HEK293 (cell line): Measurements from ENCODE around the gene TIMP2.

ENCODE experiments used
- CTCF ChIA-PET: fragments of 350-600 bp; formaldehyde crosslinking; extraction: SDS; loops from one replicate; lab custom pipeline; 2021; ENCODE audit warnings: antibody characterized with exemption; lab: Yijun Ruan, JAX
- POLR2A ChIA-PET: fragments of 300-600 bp; formaldehyde crosslinking; extraction: SDS; loops from one replicate; lab custom pipeline; 2020; ENCODE audit warnings: antibody characterized with exemption, inconsistent platforms; lab: Yijun Ruan, JAX
- H3K27ac ChIP-seq: fragments of 200-500 bp; sonication (Bioruptor generic); 2 replicates; pipeline ENCODE4 v1.5.1; 2014; ENCODE audit warnings: low read depth, low read length, control low read depth, inconsistent platforms; ENCODE audit errors: extremely low read depth
- H3K36me3 ChIP-seq, 2 experiments: fragments of 200-500 bp in 1 of 2; sonication (Bioruptor generic) in 1 of 2; 1 replicate in 1 of 2; 2 replicates in 1 of 2; pipeline ENCODE4 v1.5.1; 2014 to 2017; ENCODE audit warnings: inconsistent platforms in 2 of 2, low read length in 2 of 2; ENCODE audit not compliant: control insufficient read depth in 2 of 2, insufficient read depth in 1 of 2
- H3K4me1 ChIP-seq: fragments of 200-500 bp; sonication (Bioruptor generic); 2 replicates; pipeline ENCODE4 v1.5.1; 2014; ENCODE audit warnings: mild to moderate bottlenecking, low read length, inconsistent platforms; ENCODE audit not compliant: control insufficient read depth, insufficient read depth
- H3K4me3 ChIP-seq: 2 replicates; pipeline ENCODE4 v1.5.1; 2011; ENCODE audit warnings: low read depth, mild to moderate bottlenecking, control low read depth, low read length, moderate library complexity
- H3K9me3 ChIP-seq: fragments of 200-500 bp; sonication (Bioruptor generic); 2 replicates; pipeline ENCODE4 v1.5.1; 2014; ENCODE audit warnings: low read depth, low read length, inconsistent platforms; ENCODE audit not compliant: control insufficient read depth, insufficient read depth
- EGR2 ChIP-seq: fragments of 450-650 bp; formaldehyde crosslinking; IDR thresholded peaks from 2 replicates; pipeline ENCODE4 v1.5.1; 2016; ENCODE audit warnings: low read depth, missing biosample characterization, missing genetic modification characterization
- GLI4 ChIP-seq: fragments of 450-650 bp; formaldehyde crosslinking; IDR thresholded peaks from 2 replicates; pipeline ENCODE4 v1.5.1; 2016; ENCODE audit warnings: missing biosample characterization, missing genetic modification characterization
- GLIS1 ChIP-seq: fragments of 450-650 bp; formaldehyde crosslinking; IDR thresholded peaks from 2 replicates; pipeline ENCODE4 v1.5.1; 2016; ENCODE audit warnings: missing biosample characterization, missing genetic modification characterization
- IKZF3 ChIP-seq: fragments of 450-650 bp; IDR thresholded peaks from 2 replicates; pipeline ENCODE4 v1.5.0; 2018; ENCODE audit warnings: missing biosample characterization, mild to moderate bottlenecking, missing genetic modification characterization, moderate library complexity
- KLF16 ChIP-seq: fragments of 450-650 bp; formaldehyde crosslinking; IDR thresholded peaks from 2 replicates; pipeline ENCODE4 v1.5.1; 2017; ENCODE audit warnings: missing biosample characterization, missing genetic modification characterization
- MYNN ChIP-seq: fragments of 450-650 bp; formaldehyde crosslinking; IDR thresholded peaks from 2 replicates; pipeline ENCODE4 v1.5.1; 2016; ENCODE audit warnings: missing biosample characterization, missing genetic modification characterization, borderline replicate concordance
- OSR2 ChIP-seq: fragments of 450-650 bp; formaldehyde crosslinking; IDR thresholded peaks from 2 replicates; pipeline ENCODE4 v1.5.1; 2016; ENCODE audit warnings: missing biosample characterization, missing genetic modification characterization
- SCRT2 ChIP-seq: fragments of 450-650 bp; formaldehyde crosslinking; IDR thresholded peaks from 2 replicates; pipeline ENCODE4 v1.5.1; 2016; ENCODE audit warnings: missing biosample characterization, missing genetic modification characterization
- SP2 ChIP-seq: fragments of 450-650 bp; formaldehyde crosslinking; IDR thresholded peaks from 2 replicates; pipeline ENCODE4 v1.5.1; 2016; ENCODE audit warnings: missing biosample characterization, missing genetic modification characterization
- SP3 ChIP-seq: fragments of 450-650 bp; formaldehyde crosslinking; IDR thresholded peaks from 2 replicates; pipeline ENCODE4 v1.5.1; 2016; ENCODE audit warnings: missing biosample characterization, missing genetic modification characterization
- YY2 ChIP-seq: fragments of 450-650 bp; formaldehyde crosslinking; IDR thresholded peaks from 2 replicates; pipeline ENCODE4 v1.5.1; 2016; ENCODE audit warnings: missing biosample characterization, missing genetic modification characterization
- ZBTB1 ChIP-seq: fragments of 450-650 bp; formaldehyde crosslinking; IDR thresholded peaks from 2 replicates; pipeline ENCODE4 v1.5.1; 2016; ENCODE audit warnings: missing biosample characterization, missing genetic modification characterization
- ZBTB17 ChIP-seq: fragments of 450-650 bp; formaldehyde crosslinking; IDR thresholded peaks from 2 replicates; pipeline ENCODE4 v1.5.1; 2016; ENCODE audit warnings: missing biosample characterization, missing genetic modification characterization
- ZNF140 ChIP-seq: fragments of 450-650 bp; formaldehyde crosslinking; IDR thresholded peaks from 2 replicates; pipeline ENCODE4 v1.5.1; 2016; ENCODE audit warnings: missing biosample characterization, missing genetic modification characterization
- ZNF214 ChIP-seq: fragments of 450-650 bp; formaldehyde crosslinking; IDR thresholded peaks from 2 replicates; pipeline ENCODE4 v1.5.1; 2017; ENCODE audit warnings: missing biosample characterization, mild to moderate bottlenecking, missing genetic modification characterization, borderline replicate concordance
- ZNF335 ChIP-seq: fragments of 450-650 bp; formaldehyde crosslinking; conservative IDR thresholded peaks from 2 replicates; pipeline ENCODE4 v1.5.1; 2016; ENCODE audit warnings: missing biosample characterization, missing genetic modification characterization
- ZNF394 ChIP-seq: fragments of 450-650 bp; formaldehyde crosslinking; IDR thresholded peaks from 2 replicates; pipeline ENCODE4 v1.5.1; 2016; ENCODE audit warnings: missing biosample characterization, missing genetic modification characterization, mild to moderate bottlenecking, moderate library complexity, borderline replicate concordance
- ZNF423 ChIP-seq: fragments of 450-650 bp; formaldehyde crosslinking; IDR thresholded peaks from 2 replicates; pipeline ENCODE4 v1.5.1; 2016; ENCODE audit warnings: missing biosample characterization, missing genetic modification characterization
- ZNF501 ChIP-seq: fragments of 450-650 bp; formaldehyde crosslinking; IDR thresholded peaks from 2 replicates; pipeline ENCODE4 v1.5.1; 2016; ENCODE audit warnings: missing biosample characterization, missing genetic modification characterization
- ZNF529 ChIP-seq: fragments of 450-650 bp; formaldehyde crosslinking; IDR thresholded peaks from 2 replicates; pipeline ENCODE4 v1.5.1; 2017; ENCODE audit warnings: missing genetic modification characterization, missing biosample characterization; ENCODE audit not compliant: insufficient replicate concordance
- ZNF555 ChIP-seq: fragments of 450-650 bp; formaldehyde crosslinking; conservative IDR thresholded peaks from 2 replicates; pipeline ENCODE4 v1.5.1; 2017; ENCODE audit warnings: missing biosample characterization, mild to moderate bottlenecking, missing genetic modification characterization, inconsistent platforms
- ZNF670 ChIP-seq: fragments of 450-650 bp; formaldehyde crosslinking; IDR thresholded peaks from 2 replicates; pipeline ENCODE4 v1.5.1; 2016; ENCODE audit warnings: missing biosample characterization, missing genetic modification characterization, low read depth
- ZNF76 ChIP-seq: fragments of 450-650 bp; formaldehyde crosslinking; IDR thresholded peaks from 2 replicates; pipeline ENCODE4; 2016; ENCODE audit warnings: low read depth, missing biosample characterization, missing genetic modification characterization, borderline replicate concordance
- ZNF776 ChIP-seq: fragments of 450-650 bp; formaldehyde crosslinking; IDR thresholded peaks from 2 replicates; pipeline ENCODE4 v1.5.0; 2017; ENCODE audit warnings: missing biosample characterization, missing genetic modification characterization, borderline replicate concordance
- ZNF777 ChIP-seq: fragments of 450-650 bp; formaldehyde crosslinking; IDR thresholded peaks from 2 replicates; pipeline ENCODE4 v1.5.1; 2017; ENCODE audit warnings: missing biosample characterization, missing genetic modification characterization, borderline replicate concordance
- ZNF785 ChIP-seq: fragments of 450-650 bp; formaldehyde crosslinking; IDR thresholded peaks from 2 replicates; pipeline ENCODE4 v1.5.1; 2016; ENCODE audit warnings: missing biosample characterization, missing genetic modification characterization
- ZSCAN5A ChIP-seq: fragments of 450-650 bp; formaldehyde crosslinking; IDR thresholded peaks from 2 replicates; pipeline ENCODE4 v1.5.1; 2016; ENCODE audit warnings: missing biosample characterization, missing genetic modification characterization
- TF ChIP-seq, protein P1 (sequence below): fragments of 450-650 bp; formaldehyde crosslinking; IDR thresholded peaks from 2 replicates; pipeline ENCODE4 v1.5.1; 2016; ENCODE audit warnings: missing biosample characterization, missing genetic modification characterization
- TF ChIP-seq, protein P2 (sequence below): fragments of 450-650 bp; formaldehyde crosslinking; IDR thresholded peaks from 2 replicates; pipeline ENCODE4 v1.5.1; 2016; ENCODE audit warnings: missing biosample characterization, missing genetic modification characterization

The TIMP2 gene

GRCh38 chr17:78842881-78843565 is 82.2 kb downstream of the TIMP2 start (continued):
- peak; percentile 95 for TF ChIP-seq SCRT2 (tag by site-specific recombination)
- 0 out of 2 replicates have a peak, but pooled peaks have one; percentile 10 for TF ChIP-seq EGR2
- peak; percentile 64; the same call in 1 of the 2 replicates for TF ChIP-seq YY2 (tag by site-specific recombination)
- TF ChIP-seq ZBTB17 (tag by site-specific recombination), result 0 out of 2 replicates have a peak, but pooled peaks have one; percentile 31
- TF ChIP-seq ZNF785 (tag by site-specific recombination), result no peak
- no peak for TF ChIP-seq SP3 (tag by site-specific recombination)
- TF ChIP-seq, protein P1, sequence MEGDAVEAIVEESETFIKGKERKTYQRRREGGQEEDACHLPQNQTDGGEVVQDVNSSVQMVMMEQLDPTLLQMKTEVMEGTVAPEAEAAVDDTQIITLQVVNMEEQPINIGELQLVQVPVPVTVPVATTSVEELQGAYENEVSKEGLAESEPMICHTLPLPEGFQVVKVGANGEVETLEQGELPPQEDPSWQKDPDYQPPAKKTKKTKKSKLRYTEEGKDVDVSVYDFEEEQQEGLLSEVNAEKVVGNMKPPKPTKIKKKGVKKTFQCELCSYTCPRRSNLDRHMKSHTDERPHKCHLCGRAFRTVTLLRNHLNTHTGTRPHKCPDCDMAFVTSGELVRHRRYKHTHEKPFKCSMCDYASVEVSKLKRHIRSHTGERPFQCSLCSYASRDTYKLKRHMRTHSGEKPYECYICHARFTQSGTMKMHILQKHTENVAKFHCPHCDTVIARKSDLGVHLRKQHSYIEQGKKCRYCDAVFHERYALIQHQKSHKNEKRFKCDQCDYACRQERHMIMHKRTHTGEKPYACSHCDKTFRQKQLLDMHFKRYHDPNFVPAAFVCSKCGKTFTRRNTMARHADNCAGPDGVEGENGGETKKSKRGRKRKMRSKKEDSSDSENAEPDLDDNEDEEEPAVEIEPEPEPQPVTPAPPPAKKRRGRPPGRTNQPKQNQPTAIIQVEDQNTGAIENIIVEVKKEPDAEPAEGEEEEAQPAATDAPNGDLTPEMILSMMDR, result peak; percentile 82
- TF ChIP-seq ZNF335 (tag by site-specific recombination), result peak; percentile 69
- TF ChIP-seq ZNF529 (tag by site-specific recombination), result no peak
- TF ChIP-seq ZNF555 (tag by site-specific recombination), result no peak
- no peak for TF ChIP-seq ZNF423 (tag by site-specific recombination)
- TF ChIP-seq, protein P2, sequence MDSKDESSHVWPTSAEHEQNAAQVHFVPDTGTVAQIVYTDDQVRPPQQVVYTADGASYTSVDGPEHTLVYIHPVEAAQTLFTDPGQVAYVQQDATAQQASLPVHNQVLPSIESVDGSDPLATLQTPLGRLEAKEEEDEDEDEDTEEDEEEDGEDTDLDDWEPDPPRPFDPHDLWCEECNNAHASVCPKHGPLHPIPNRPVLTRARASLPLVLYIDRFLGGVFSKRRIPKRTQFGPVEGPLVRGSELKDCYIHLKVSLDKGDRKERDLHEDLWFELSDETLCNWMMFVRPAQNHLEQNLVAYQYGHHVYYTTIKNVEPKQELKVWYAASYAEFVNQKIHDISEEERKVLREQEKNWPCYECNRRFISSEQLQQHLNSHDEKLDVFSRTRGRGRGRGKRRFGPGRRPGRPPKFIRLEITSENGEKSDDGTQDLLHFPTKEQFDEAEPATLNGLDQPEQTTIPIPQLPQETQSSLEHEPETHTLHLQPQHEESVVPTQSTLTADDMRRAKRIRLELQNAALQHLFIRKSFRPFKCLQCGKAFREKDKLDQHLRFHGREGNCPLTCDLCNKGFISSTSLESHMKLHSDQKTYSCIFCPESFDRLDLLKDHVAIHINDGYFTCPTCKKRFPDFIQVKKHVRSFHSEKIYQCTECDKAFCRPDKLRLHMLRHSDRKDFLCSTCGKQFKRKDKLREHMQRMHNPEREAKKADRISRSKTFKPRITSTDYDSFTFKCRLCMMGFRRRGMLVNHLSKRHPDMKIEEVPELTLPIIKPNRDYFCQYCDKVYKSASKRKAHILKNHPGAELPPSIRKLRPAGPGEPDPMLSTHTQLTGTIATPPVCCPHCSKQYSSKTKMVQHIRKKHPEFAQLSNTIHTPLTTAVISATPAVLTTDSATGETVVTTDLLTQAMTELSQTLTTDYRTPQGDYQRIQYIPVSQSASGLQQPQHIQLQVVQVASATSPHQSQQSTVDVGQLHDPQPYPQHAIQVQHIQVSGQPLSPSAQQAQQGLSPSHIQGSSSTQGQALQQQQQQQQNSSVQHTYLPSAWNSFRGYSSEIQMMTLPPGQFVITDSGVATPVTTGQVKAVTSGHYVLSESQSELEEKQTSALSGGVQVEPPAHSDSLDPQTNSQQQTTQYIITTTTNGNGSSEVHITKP (tag by site-specific recombination), result peak; percentile 88
- no peak for TF ChIP-seq ZNF394 (tag by site-specific recombination)
- TF ChIP-seq ZNF501 (tag by site-specific recombination), result no peak

GRCh38 chr17:78840780-78841611 is 84.2 kb downstream of the TIMP2 start, which contains the start of gene USP36:
Gene USP36, minus strand, starts transcription at chr17:78840814. Its CDS starts 4,451 bp downstream, at chr17:78836363.
- H3K27ac ChIP-seq, result peak within 1 kb of the TSS; percentile 87
- CTCF ChIA-PET, result interaction anchor here (0.6 to 1.2 kb wide), 4 partner anchors 20 to 344 kb away, joined by 3 to 5 read pairs (median 3); no protein-coding TSS in a partner anchor
- POLR2A ChIA-PET, result interaction anchor here (0.9 to 1.2 kb wide), 8 partner anchors 13 to 169 kb away, joined by 3 to 4 read pairs (median 3); partner anchors contain the start of gene CANT1
- TF ChIP-seq ZNF670 (tag by site-specific recombination) (no peak), ZBTB1 (tag by site-specific recombination) (no peak), YY2 (tag by site-specific recombination) (peak; percentile 51; the same call in 1 of the 2 replicates), GLI4 (tag by site-specific recombination) (0 out of 2 replicates have a peak, but pooled peaks have one; percentile 70), ZNF777 (tag by site-specific recombination) (peak; percentile 39; the same call in 1 of the 2 replicates), ZSCAN5A (tag by site-specific recombination) (peak; percentile 70; the same call in 1 of the 2 replicates), ZNF76 (tag by site-specific recombination) (peak; percentile 74; the same call in 1 of the 2 replicates), MYNN (tag by site-specific recombination) (no peak), GLIS1 (tag by site-specific recombination) (peak; percentile 81), SP2 (tag by site-specific recombination) (peak; percentile 98), IKZF3 (tag by site-specific recombination) (no peak), ZNF140 (tag by site-specific recombination) (no peak), ZNF501 (tag by site-specific recombination) (peak; percentile 95), KLF16 (tag by site-specific recombination) (peak; percentile 88), ZNF776 (tag by site-specific recombination) (no peak), OSR2 (tag by site-specific recombination) (peak; percentile 52; the same call in 1 of the 2 replicates), ZNF214 (tag by site-specific recombination) (no peak)

More at GRCh38 chr17:78840780-78841611, 84.2 kb downstream of the TIMP2 start, which contains the start of gene USP36:
- Histone ChIP-seq H3K4me3 (peak within 1 kb of the TSS; percentile 87), H3K4me1 (peaks cover 8% of the 10 kb centered on the region; the same call in 1 of the 2 replicates), H3K9me3 (no peaks in the 10 kb centered on the region), H3K36me3 (peaks cover 19 to 23% of the 10 kb centered on the region in 2 experiments)
